ENCODE data around the gene APBB2.
"Not testable (repeated sequence)": the region's sequence is repeated elsewhere in the genome, so short reads cannot be mapped to it uniquely, and the experiment has no call there.

APBB2 gene

DNA sequence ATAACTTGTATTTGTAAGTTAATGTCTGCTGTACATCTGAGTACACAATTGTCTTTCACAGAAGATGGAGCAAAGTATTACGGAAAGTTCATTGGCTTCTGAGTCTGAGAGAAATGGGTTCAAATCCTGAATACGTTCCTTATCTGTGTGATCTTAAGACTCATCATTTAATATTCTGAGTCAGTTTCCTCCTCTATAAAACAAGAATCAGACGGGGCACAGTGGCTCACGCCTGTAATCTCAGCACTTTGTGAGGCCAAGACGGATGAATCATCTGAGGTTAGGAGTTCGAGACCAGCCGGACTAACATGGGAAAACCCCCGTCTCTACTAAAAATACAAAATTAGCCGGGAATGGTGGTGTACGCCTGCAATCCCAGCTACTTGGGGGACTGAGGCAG, 57.8 kb downstream of the APBB2 start:
- no peak for DNase-seq (ENCODE audit: low spot score)

DNA sequence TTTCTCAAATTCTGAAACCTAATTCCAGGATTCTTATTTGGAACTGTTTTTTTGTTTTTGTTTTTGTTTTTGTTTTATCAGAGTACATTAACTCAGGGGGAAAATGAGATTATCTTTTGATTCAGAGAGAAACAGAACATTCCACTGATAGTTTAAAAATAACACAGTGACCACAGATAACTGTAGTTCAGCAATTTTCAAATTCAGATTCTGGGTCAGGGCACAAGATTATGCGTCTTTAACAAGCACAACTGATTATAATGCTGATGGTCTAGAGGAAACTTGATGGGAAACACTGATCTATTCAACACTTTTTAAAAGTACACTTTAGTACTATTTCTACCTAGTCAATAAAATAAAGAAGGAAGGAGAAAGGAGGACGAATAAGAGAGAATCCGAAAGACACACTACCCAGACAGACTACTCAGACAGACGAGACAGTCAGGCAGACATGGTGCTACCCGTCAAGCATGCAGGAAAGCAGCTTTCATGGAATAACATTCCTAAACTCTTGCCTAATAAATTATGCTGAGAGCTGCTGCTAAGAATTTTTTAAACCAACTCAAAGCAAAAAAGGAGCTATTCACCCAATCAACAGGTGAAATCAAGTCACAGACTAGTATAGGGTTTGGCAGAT, 59.0 kb downstream of the APBB2 start:
- no peak for DNase-seq (ENCODE audit: low spot score)

DNA sequence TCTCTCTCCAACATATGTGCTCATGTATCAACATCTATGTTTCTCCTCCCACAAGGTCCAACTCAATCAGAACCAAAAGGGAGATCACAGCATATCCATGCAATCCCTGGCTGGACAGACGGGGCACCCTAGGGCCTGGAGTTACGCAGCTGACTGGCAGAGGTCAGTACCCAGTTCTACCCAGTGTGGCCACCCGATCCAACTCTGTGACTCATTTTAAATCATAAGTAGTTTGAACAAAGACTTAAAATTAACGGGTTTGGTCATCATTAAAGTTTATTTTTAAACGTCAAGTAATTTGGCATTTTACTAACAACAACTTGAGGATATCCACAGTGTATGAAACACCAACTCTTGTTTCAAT, 59.5 kb downstream of the APBB2 start:
- DNase-seq (ENCODE audit: low spot score): no peak

DNA sequence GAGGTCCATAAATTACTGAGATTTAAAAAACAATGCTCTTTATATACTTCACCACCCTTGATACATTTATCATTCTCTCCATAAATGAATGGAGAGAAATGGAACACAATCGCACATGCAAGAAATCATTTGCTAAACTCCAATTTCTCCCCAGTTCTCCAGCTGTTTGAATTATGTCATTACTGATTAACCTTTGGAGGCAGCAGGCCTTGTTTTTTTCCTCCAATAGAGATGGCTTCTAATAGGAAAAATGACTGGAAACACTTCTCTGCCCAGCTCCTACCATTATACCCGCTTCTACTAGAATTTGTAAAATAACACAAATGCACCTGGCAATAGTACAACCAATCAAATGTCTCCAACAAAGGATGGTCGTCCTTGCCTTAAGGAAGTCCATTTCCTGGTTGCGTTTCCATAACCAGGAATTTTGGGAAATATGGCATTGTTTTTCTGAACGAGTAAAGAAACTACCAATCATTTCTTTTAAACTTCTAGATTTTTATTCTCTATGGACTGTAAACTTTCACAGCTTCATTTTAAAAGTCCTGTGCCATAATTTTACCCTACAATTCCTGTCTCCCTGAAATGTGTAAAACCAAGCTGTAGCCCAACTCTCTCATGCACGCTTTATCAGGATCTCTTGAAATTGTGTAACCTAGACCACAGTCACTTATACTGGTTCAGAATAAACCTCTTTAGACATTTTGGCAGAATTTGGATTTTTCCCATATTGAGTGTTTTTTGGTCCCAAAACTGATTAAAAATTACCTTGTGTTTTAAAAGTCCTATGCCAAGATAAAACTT, 60.1 kb downstream of the APBB2 start:
- DNase-seq (ENCODE audit: low spot score): no peak

DNA sequence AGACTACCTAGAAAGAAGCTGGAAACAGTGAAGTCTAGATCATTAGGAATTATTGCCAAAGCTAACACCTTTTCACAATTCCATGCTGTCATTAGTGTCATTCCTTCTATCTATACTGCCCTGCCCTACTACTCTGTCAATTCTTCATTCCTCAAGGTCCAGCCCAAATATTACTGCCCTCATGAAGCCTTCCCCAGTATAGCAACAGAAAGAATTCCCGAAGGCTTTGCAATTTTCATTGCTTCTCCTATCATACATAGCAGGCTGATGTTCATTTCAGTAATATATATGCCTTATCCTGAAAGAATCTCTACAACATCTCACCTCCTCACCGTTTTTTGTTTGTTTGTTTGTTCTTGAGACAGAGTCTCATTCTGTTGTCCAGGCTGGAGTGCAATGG, 63.9 kb downstream of the APBB2 start:
- no peak for DNase-seq (ENCODE audit: low spot score)

DNA sequence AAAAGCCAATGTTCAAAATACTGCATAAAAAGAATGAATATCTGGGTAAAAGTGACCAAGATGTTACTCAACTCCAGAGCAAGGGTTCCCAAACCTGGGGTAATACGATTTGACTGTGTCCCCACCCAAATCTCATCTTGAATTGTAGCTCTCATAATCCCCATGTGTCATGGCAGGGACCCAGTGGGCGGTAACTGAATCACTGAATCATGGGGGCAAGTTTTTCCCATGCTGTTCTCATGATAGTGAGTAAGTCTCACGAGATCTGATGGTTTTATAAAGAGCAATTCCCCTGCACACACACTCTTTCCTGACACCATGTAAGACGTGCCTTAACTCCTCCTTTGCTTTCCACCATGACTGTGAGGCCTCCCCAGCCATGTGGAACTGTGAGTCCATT, 64.8 kb downstream of the APBB2 start:
- DNase-seq (ENCODE audit: low spot score): not testable (repeated sequence)

DNA sequence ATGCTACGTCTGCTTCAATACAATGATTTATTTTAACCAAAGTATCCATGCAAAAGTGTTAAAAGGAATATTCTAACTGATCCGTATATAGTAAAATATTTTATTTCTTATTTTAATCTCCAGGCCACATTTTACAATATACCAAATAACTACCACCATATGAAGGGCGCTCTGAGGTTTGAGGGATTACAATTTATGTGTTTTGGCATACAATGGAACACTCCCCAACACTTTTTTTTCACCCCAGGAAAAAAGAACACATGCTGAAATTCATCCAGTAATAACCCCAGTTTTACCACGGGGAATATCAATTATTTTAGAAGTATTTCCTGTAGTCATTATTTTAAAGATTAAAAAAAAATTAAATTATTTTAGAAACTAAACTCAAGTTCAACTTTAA, 65.4 kb downstream of the APBB2 start:
- no peak for DNase-seq (ENCODE audit: low spot score)

DNA sequence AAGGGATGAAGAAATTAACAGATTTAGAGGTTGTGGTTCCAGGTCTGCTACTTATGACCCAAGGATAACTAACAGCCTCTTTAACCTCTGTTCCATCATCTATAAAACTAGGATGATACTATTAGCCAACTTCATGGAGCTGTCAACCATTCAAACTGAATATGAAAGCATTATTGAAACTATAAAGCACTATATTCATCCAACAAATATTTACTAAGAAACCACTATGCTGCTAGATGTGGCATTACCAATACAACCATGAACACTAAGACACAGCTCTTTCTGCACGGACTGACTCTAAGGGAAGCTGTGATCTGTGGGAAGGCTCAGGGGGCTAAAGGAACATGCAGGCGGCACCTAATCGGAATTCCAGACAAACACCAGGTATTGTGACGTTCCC, 66.0 kb downstream of the APBB2 start:
- no peak for DNase-seq (ENCODE audit: low spot score)

DNA sequence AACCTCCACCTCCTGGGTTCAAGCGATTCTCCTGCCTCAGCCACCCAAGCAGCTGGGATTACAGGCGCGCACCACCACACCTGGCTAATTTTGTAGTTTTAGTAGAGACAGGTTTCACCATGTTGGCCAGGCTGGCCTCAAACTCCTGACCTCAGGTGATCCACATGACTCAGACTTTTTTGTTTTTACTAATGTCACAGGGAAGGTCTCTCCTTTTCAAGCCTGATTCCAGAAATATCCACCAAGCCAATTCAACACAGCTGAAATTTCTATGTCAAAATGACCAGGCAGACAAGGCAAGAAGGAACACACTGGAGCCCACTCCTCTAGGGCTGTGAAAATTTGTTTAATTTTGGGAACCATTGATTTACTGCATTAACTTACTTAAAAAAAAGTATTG, 66.8 kb downstream of the APBB2 start:
- DNase-seq (ENCODE audit: low spot score): not testable (repeated sequence)

DNA sequence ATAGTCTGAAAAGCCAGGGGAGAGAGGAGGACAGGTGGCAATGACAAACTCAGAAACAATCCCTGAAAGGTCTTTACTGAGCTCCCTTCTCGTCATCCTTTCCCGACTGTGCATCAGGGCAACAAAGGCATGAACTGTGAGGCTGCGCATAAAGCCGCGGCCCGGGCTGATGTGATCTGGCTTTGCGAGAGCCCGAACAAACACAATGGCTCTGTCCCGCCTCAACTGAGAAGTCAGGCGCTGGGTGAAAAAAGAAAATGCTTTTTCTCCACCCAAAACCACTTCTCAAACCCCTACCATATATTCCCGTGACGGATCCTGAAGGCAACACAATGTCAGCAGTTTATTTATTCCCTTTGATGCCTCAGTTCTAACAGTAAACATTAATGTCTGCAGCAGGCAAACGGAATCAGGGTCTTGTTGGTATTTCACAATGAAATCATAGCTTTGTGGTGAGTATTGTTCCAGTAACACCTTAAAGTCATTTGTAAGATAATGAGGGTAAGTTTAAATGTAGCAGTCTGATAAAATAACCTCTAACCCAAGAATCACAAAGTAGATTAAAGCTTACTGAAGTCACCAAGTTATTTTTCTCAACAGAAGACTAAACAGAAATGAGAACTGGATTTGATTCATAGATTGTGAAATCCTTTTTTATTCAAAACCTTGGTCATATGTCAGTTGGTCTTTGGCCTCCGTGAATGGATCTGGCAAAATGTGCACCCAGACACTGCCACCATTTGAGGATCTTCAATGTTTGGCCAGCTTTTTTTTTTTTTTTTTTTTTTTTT, 67.4 kb downstream of the APBB2 start:
- DNase-seq (ENCODE audit: low spot score): peak; percentile 90

DNA sequence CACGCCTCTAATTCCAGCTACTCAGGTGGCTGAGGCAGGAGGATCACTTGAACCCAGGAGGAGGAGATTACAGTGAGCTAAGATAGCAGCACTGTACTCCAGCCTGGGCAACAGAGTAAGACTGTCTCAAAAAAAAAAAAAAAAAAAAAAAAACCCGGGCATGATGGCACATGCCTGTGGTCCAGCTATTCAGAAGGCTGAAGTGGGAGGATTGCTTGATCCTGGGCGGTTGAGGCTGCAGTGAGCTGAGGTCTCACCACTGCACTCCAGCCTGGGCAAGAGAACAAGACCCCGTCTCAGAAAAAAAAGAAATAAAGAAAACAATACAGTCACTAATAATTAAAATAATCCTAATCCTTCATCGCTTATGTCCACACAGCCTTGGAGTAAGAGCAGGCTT, 68.1 kb downstream of the APBB2 start:
- DNase-seq (ENCODE audit: low spot score): no peak

DNA sequence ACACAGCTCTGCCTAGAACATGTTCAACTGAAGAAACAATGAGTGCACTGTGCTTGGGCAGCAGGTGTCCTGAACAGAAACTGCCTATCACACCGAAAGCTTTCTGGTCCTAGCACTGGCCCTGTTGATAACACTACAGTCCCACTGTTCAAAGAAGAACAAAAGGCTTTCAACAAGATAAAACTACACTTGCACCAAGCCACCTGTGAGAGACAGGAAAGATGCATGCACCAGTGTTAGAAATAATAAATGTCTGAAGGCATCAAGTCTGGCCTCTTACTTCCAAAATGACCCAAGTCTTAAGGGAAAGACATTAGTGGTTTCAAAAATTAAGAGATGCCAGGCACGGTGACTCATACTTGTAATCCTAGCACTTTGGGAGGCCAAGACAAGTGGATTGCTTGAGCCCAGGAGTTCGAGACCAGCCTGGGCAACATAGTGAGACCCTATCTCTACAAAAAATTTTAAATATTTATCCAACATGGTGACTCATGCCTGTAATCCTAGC, 68.7 kb downstream of the APBB2 start:
- DNase-seq (ENCODE audit: low spot score): no peak

DNA sequence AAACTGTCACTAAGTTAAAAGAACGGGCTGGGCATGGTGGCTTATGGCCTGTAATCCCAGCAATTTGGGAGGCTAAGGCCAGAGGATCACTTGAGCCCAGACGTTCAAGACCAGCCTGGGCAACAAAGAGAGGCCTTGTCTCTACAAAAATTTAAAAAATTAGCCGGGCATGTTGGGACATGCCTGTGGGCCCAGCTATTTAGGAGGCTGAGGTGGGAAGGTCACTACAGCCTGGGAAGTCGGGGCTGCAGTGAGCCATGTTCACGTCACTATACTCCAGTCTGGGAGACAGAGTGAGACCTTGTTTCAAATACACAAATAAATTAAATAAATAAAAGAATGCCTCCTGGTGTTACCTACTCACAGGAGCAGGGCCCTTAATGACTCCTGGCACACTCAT, 69.5 kb downstream of the APBB2 start:
- DNase-seq (ENCODE audit: low spot score): no peak

DNA sequence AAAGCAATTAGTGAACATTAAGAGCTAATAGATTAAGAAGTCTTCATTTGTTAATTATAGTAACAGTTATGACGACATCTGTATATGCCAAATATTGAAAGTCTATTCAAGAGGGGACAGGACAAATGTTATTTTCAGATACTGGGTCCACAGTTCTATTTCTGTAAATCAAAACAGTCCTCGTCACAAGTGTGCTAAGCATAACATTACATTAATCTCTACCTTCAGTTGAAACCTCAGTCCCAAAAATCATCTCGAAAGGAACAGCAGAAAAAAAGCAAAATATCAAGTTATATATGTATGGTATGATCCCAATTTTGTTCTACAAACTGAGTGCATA, 70.3 kb downstream of the APBB2 start:
- no peak for DNase-seq (ENCODE audit: low spot score)

DNA sequence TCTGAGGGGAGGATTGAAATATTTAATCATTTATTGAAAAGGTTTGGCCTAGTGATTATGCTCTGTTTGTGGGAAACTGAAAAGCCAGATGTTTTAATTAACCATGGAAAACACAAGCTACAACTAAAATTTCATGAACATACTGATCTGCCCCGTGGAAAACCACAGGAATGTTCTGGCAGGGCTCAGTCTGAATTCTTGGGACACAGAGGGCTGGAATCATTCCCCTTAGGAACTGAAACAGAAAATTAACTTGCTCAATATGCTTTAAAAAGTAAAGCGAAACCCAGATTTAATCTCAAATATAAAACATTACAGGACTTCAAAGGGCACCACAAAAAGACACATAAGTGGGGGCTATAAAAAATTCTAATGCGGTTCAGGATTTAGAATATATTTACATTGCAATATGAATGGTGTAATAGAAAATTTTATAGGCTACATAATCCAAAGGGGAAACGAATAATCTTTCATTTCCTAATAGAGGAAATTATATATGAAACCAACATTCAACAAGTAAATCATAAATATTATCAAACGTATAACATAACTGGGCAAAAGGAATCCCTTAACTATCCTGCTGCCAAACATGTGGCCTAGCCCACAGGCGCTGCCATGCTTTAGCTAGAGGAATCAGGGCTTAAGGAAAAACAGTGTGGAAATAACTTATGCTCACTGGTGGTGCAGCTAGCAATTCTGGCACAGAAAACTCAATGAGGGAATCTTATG, 70.9 kb downstream of the APBB2 start:
- no peak for DNase-seq (ENCODE audit: low spot score)

DNA sequence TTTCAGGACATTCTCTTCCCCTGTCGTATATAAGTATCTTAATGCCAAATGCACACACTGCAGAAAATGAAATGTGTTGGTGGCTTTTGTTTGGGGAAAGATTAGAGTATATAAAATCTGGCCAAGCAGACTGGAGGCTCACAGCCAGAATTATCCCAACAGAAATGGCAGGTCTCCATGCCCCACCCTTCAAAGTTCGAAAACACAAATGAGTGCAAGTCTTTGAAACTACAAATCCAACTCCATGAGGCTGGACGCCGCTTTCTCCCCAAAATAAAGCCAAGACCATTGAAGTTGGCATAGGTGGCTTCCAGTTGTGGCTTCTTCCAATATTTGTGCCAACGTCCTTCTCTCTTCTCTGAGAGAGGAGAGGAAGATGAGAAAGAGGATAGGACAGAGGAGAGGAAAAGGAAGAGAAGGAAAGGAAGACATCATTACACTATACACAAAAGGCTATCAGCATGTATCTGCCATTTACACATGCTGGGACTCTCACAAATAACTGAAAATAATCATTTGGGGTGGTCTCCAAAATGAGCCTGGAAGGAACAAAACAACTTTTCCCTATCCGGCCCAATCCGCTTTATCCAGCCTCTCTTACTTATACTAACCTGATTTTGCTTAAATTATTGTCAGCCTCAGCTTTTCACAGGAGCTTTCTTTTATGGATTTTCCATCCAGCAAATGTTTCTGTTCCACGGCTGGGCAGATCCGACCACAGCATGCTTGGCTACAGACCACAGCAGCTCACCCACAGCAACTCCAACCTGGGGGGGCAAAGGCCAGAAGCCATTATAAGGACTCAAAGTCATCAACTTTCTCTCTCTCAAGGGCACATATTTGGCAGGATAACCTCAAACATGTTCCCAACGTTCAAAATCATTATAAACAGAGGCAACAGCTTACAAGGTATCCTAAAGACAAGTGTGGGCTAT, 71.7 kb downstream of the APBB2 start:
- no peak for DNase-seq (ENCODE audit: low spot score)

DNA sequence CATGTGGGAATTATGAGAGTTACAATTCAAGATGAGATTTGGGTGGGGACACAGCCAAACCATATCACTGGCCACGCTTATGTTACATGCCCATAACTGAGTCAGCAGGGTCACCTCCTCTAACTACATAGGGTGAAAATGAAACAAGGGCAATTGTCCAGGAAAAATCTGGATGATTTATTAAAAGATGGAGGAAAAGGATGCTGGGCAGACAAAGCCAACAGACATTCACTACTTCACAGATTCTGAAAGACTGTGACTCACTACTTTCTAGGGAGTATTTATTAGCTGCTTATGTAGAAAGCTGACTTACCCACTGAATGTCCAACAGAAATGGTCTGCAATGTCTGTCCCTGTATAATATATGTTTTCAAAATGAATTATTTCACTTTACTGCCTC, 72.4 kb downstream of the APBB2 start:
- DNase-seq (ENCODE audit: low spot score): no peak

DNA sequence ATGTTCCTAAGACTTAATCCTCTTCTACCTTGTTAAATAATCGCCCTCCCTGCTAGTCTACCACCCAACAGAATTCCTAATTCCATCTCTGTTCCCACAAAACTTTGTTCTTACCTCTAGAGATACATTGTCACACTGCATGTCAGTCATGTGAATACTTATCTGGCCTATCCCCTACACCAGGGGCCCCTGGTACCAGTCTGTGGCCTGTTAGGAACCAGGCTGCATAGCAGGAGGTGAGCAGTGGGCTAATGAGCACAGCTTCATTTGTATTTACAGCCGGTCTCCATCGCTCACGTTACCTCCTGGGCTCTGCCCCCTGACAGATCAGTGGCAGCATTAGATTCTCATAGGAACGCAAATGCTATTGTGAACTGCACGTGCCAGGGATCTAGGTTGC, 73.9 kb downstream of the APBB2 start:
- DNase-seq (ENCODE audit: low spot score): no peak

DNA sequence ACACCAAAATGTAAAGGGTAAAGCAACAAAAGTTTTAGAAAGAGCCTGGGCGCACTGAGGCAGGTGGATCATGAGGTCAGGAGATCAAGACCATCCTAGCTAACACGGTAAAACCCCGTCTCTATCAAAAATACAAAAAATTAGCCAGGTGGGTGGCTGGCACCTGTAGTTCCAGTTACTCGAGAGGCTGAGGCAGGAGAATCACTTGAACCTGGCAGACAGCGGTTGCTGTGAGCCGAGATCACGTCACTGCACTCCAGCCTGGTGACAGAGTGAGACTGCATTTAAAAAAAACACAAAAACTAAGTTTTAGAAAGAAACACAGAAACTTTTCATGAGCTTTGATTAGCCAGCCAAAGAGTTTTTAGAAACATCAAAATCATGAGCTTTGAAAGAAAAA, 76.5 kb downstream of the APBB2 start:
- DNase-seq (ENCODE audit: low spot score): no peak

DNA sequence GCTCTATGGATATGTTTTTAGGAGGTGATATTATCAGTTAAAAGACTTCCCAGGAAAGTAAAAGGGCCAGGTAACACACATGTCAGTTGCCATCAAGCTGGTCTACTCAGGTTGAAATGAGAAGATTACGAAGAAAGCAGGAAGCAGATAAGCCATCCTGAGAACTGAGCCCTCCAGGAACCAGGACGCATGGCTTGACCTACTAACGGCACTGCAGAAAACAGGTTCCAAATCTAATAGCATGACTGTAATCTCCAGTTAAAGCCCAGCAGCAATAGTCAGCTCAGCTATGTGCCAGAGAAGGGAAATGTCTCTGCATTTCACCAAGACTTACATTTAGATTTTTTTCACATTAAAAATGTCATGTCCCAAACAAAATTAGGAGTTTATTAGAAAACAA, 77.9 kb downstream of the APBB2 start:
- no peak for DNase-seq (ENCODE audit: low spot score)

DNA sequence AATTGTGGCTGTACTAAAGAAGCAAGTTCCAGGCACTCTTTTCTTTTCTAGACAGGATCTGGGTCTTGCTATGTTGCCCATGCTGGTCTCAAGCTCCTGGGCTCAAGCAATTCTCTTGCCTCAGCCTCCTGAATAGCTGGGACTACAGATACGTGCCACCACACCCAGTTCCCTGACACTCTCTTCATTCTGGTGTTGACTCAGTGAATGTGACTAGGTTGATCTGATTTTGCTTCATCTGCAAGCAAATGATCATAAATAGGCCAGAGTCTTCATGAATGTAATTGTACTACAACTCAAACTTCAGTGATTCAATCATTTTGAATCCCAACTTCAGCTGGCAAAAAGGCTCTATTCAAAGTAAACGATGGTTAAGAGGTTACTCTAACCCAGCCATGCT, 78.5 kb downstream of the APBB2 start:
- no peak for DNase-seq (ENCODE audit: low spot score)

All from putamen (tissue), 1 donor.